SK-N-MC (cell line): ENCODE measurements around the gene LONP2.

Source experiments
- DNase-seq: peaks from one replicate; pipeline ENCODE4 v3.0.0-alpha.2; 2011; ENCODE audit warnings: low read depth, low spot score
- H3K27ac ChIP-seq: fragments of 200-600 bp; sonication (generic); 2 replicates; pipeline ENCODE4 v1.5.1; 2016; ENCODE audit warnings: mixed run types
- H3K36me3 ChIP-seq: fragments of 200-600 bp; sonication (generic); 2 replicates; pipeline ENCODE4 v1.6.1; 2017; ENCODE audit warnings: antibody characterized with exemption, low read length, mixed read lengths; ENCODE audit not compliant: insufficient read depth
- H3K4me3 ChIP-seq: fragments of 200-600 bp; sonication (generic); 2 replicates; pipeline ENCODE4 v1.5.1; 2016
- H3K9ac ChIP-seq: fragments of 200-600 bp; sonication (generic); 2 replicates; pipeline ENCODE4 v1.8.0; 2017; ENCODE audit warnings: mixed run types, mixed read lengths; ENCODE audit not compliant: insufficient read length
- H3K9me3 ChIP-seq: fragments of 200-600 bp; sonication (generic); 2 replicates; pipeline ENCODE4 v1.6.1; 2017; ENCODE audit warnings: low read depth, mild to moderate bottlenecking, antibody characterized with exemption, low read length, moderate library complexity, mixed read lengths
- EZH2 ChIP-seq: fragments of 200-600 bp; sonication (generic); IDR thresholded peaks from one replicate; pipeline ENCODE4 v1.6.1; 2017; ENCODE audit warnings: antibody characterized with exemption
- FOXP2 ChIP-seq: optimal IDR thresholded peaks from 2 replicates; pipeline ENCODE3; 2011; ENCODE audit warnings: mild to moderate bottlenecking, moderate library complexity; ENCODE audit not compliant: insufficient read depth; ENCODE audit errors: extremely low read length, control extremely low read depth
- POLR2AphosphoS5 ChIP-seq: IDR thresholded peaks from 2 replicates; pipeline ENCODE4 v1.6.1; 2012; ENCODE audit warnings: mild to moderate bottlenecking, low read depth, low read length, borderline replicate concordance

Gene LONP2

GRCh38 chr16:48210747-48211146, 33.4 kb upstream of the LONP2 start:
- TF ChIP-seq POLR2AphosphoS5 (no peak), EZH2 (no peak), FOXP2 (no peak)
- Histone ChIP-seq H3K36me3 (no peaks in the 10 kb centered on the region), H3K9me3 (no peaks in the 10 kb centered on the region), H3K27ac (no peak overlapping the region), H3K9ac (no peak overlapping the region), H3K4me3 (no peak overlapping the region)
- no peak for DNase-seq

DNA sequence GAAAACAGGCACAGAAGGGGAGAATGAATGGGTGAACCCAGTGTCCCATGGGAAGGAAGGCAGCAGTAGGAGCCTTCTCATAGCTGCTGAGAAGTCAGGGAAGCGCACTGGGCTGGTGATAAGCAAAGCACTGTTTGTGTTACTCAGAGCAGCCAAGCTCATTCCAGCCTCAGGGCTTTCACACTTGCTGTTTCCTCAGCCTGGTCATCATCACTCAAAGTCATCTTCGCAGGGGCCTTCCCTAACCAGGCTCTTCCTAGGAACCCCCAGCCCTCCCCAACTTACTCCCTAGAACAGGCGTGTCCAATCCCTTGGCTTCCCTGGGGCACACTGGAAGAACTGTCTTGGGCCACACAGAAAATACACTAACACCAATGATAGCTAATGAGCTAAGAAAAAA, 32.1 kb upstream of the LONP2 start:
- no peak for TF ChIP-seq FOXP2
- no peak for TF ChIP-seq POLR2AphosphoS5
- no peak for TF ChIP-seq EZH2
- Histone ChIP-seq H3K27ac (no peak overlapping the region), H3K9me3 (no peaks in the 10 kb centered on the region), H3K4me3 (no peak overlapping the region), H3K36me3 (no peaks in the 10 kb centered on the region), H3K9ac (no peak overlapping the region)
- DNase-seq = no peak

DNA sequence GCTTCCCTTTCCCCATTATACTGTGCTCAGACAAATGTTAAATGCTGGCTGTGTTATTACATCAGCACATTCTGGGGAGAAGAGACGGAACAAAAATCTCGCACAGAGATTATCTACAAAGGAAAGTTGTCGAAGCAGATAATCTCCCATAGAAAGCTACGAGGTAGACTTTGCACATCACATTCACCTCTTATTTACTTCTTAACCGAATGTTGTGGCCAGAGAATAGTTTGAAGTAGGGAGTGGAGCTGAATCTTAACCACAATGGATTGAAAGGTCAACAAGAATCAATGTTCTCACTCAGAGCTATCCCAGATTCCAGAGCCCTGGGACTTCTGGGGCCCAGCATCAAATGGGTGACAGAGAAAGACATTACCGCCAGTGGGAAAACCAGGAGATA, 28.4 kb upstream of the LONP2 start:
- no peak for DNase-seq
- Histone ChIP-seq H3K4me3 (no peak overlapping the region), H3K9ac (no peak overlapping the region), H3K27ac (no peak overlapping the region), H3K9me3 (no peaks in the 10 kb centered on the region), H3K36me3 (no peaks in the 10 kb centered on the region)
- TF ChIP-seq FOXP2 (no peak), EZH2 (no peak), POLR2AphosphoS5 (no peak)

DNA sequence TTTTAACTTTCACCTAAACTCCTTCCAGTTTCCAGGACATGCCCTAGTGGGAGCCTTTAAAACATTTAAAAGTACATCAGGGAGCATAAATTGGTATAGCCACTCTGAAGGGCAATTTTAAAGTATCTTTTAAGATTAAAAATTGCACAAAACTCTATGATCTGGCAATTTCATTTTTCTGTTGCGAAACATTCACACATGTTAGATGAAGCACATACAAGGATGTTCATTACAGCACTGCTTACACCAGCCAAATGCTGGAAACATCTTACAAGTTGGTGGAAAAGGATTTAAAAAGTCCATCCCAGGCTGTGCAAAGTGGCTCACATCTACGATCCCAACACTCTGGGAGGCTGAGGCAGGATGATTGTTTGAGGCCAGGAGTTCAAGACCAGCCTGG, 26.4 kb upstream of the LONP2 start:
- no peaks in the 10 kb centered on the region for H3K9me3 ChIP-seq
- no peak for TF ChIP-seq POLR2AphosphoS5
- no peak for TF ChIP-seq EZH2
- no peak for TF ChIP-seq FOXP2
- H3K27ac ChIP-seq = no peak overlapping the region
- DNase-seq = no peak
- H3K36me3 ChIP-seq = no peaks in the 10 kb centered on the region
- no peak overlapping the region for H3K9ac ChIP-seq
- no peak overlapping the region for H3K4me3 ChIP-seq

DNA sequence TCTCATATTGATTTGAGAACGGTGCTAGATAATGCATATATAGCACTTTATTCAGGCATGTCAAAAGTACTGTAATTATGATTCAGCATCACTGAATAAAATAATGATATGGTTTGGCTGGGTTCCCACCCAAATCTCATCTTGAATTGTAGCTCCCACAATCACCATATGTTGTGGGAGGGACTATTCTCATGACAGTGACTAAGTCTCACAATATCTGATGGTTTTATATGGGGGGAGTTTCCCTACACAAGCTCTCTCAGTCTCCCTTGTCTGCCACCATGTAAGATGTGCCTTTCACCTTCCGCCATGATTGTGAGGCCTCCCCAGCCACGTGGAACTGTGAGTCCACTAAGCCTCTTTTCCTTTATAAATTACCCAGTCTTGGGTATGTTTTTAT, 25.6 kb upstream of the LONP2 start:
- Histone ChIP-seq H3K27ac (no peak overlapping the region), H3K9ac (no peak overlapping the region), H3K9me3 (no peaks in the 10 kb centered on the region), H3K4me3 (no peak overlapping the region), H3K36me3 (no peaks in the 10 kb centered on the region)
- no peak for DNase-seq
- TF ChIP-seq EZH2 = no peak
- TF ChIP-seq POLR2AphosphoS5 = no peak
- TF ChIP-seq FOXP2 = no peak

GRCh38 chr16:48220891-48221290, 23.2 kb upstream of the LONP2 start:
- H3K36me3 ChIP-seq = no peaks in the 10 kb centered on the region
- H3K27ac ChIP-seq = no peak overlapping the region
- TF ChIP-seq POLR2AphosphoS5 (no peak), EZH2 (no peak), FOXP2 (no peak)
- DNase-seq = no peak
- no peaks in the 10 kb centered on the region for H3K9me3 ChIP-seq
- H3K4me3 ChIP-seq = no peak overlapping the region
- no peak overlapping the region for H3K9ac ChIP-seq

- Histone ChIP-seq H3K36me3 (no peaks in the 10 kb centered on the region), H3K9ac (no peak overlapping the region), H3K4me3 (no peak overlapping the region), H3K9me3 (no peaks in the 10 kb centered on the region), H3K27ac (no peak overlapping the region)
- TF ChIP-seq EZH2 = no peak
- DNase-seq = no peak
Measured at GRCh38 chr16:48223490-48223889, 20.6 kb upstream of the LONP2 start.

GRCh38 chr16:48225456-48225855, 18.6 kb upstream of the LONP2 start:
- H3K9me3 ChIP-seq = no peaks in the 10 kb centered on the region
- no peak overlapping the region for H3K27ac ChIP-seq
- DNase-seq = no peak
- H3K9ac ChIP-seq = no peak overlapping the region
- H3K36me3 ChIP-seq = no peaks in the 10 kb centered on the region
- no peak overlapping the region for H3K4me3 ChIP-seq
- TF ChIP-seq EZH2 (no peak), FOXP2 (no peak), POLR2AphosphoS5 (no peak)

- H3K9ac ChIP-seq = no peak overlapping the region
- H3K36me3 ChIP-seq = no peaks in the 10 kb centered on the region
- TF ChIP-seq POLR2AphosphoS5 = no peak
- no peak for TF ChIP-seq EZH2
- TF ChIP-seq FOXP2 = no peak
- H3K27ac ChIP-seq = no peak overlapping the region
- DNase-seq = peak; percentile 2
- H3K4me3 ChIP-seq = no peak overlapping the region
- H3K9me3 ChIP-seq = no peaks in the 10 kb centered on the region
Measured at GRCh38 chr16:48231727-48232492, 12.2 kb upstream of the LONP2 start.
